ENCODE results near the gene LRRC37B. TPM values are rescaled to one million over a fixed set of nuclear protein-coding genes. Genes with fewer than 3 reads are reported as not detected.

The LRRC37B gene
- total RNA-seq, 6 donors from 2014 or later: 13.7 to 77.5 (median 23.4) TPM

GRCh38 chr17:32100971-32101631, 93.9 kb downstream of the LRRC37B start:
- Histone ChIP-seq H3K27me3 (no peaks in the 10 kb centered on the region), H3K9me3 (no peaks in the 10 kb centered on the region), H3K27ac (no peak overlapping the region), H3K4me3 (no peak overlapping the region), H3K4me1 (peaks cover 0 to 9% (median 6%) of the 10 kb centered on the region in 4 donors), H3K36me3 (no peaks in the 10 kb centered on the region)
- peak in 1 of 2 donors; percentile 12 for ATAC-seq (ENCODE audit: low FRiP score in 2 of 2)
- 50 to 56% methylated on average over 8 of the region's 8 CpGs for WGBS, 2 donors
- DNase-seq: no peak
- TF ChIP-seq EP300 (IDR thresholded peaks at IDR 0.05): no peak
- TF ChIP-seq, protein P1, sequence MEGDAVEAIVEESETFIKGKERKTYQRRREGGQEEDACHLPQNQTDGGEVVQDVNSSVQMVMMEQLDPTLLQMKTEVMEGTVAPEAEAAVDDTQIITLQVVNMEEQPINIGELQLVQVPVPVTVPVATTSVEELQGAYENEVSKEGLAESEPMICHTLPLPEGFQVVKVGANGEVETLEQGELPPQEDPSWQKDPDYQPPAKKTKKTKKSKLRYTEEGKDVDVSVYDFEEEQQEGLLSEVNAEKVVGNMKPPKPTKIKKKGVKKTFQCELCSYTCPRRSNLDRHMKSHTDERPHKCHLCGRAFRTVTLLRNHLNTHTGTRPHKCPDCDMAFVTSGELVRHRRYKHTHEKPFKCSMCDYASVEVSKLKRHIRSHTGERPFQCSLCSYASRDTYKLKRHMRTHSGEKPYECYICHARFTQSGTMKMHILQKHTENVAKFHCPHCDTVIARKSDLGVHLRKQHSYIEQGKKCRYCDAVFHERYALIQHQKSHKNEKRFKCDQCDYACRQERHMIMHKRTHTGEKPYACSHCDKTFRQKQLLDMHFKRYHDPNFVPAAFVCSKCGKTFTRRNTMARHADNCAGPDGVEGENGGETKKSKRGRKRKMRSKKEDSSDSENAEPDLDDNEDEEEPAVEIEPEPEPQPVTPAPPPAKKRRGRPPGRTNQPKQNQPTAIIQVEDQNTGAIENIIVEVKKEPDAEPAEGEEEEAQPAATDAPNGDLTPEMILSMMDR (IDR thresholded peaks at IDR 0.05): no peak
- TF ChIP-seq POLR2AphosphoS5 (IDR thresholded peaks at IDR 0.05): no peak
- no peak for TF ChIP-seq POLR2A (IDR thresholded peaks at IDR 0.05)

- WGBS, 2 donors: 90 to 95% methylated on average over 5 of the region's 5 CpGs
- no peak for ATAC-seq (ENCODE audit: low FRiP score in 2 of 2)
- TF ChIP-seq POLR2A (IDR thresholded peaks at IDR 0.05) (no peak), EP300 (IDR thresholded peaks at IDR 0.05) (no peak), POLR2AphosphoS5 (IDR thresholded peaks at IDR 0.05) (no peak)
- TF ChIP-seq, protein P1 (IDR thresholded peaks at IDR 0.05): no peak
Measured at GRCh38 chr17:32102172-32102571, 95.0 kb downstream of the LRRC37B start.

DNA sequence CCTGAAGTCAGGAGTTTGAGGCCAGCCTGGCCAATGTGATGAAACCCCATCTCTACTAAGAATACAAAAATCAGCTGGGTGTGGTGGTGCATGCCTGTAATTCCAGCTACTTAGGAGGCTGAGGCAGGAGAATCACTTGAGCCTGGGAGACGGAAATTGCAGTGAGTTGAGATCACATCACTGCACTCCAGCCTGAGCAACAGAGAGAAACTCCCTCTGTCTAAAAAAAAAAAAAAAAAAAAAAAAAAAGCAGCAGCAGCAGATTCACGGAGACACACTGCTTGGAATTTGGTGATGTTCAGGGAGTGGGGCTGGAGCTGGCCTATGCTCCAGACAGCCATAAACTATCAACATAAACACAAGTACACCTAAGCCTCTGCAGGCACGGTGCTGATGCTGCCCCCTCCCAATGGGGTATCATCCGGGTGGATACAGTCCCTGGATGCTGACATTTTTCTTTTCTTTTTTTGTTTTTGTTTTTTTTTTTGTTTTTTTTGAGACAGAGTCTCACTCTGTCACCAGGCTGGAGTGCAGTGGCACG, 95.5 kb downstream of the LRRC37B start:
- no peak for DNase-seq
- H3K36me3 ChIP-seq: no peaks in the 10 kb centered on the region
- H3K9me3 ChIP-seq: no peaks in the 10 kb centered on the region
- no peak for ATAC-seq (ENCODE audit: low FRiP score in 2 of 2)
- no peak overlapping the region for H3K4me3 ChIP-seq
- H3K27ac ChIP-seq: no peak overlapping the region
- no peaks in the 10 kb centered on the region for H3K27me3 ChIP-seq
- TF ChIP-seq POLR2AphosphoS5 (IDR thresholded peaks at IDR 0.05): no peak
- TF ChIP-seq, protein P1 (IDR thresholded peaks at IDR 0.05): no peak
- no peak for TF ChIP-seq EP300 (IDR thresholded peaks at IDR 0.05)
- TF ChIP-seq POLR2A (IDR thresholded peaks at IDR 0.05): no peak
- peaks cover 0 to 9% (median 6%) of the 10 kb centered on the region in 4 donors for H3K4me1 ChIP-seq
- 86 to 88% methylated on average over 4 to 5 of the region's 5 CpGs for WGBS, 2 donors

More at GRCh38 chr17:32102172-32102571, 95.0 kb downstream of the LRRC37B start:
- DNase-seq: no peak
- Histone ChIP-seq H3K9me3 (no peaks in the 10 kb centered on the region), H3K27me3 (no peaks in the 10 kb centered on the region), H3K4me1 (peaks cover 0 to 9% (median 6%) of the 10 kb centered on the region in 4 donors), H3K4me3 (no peak overlapping the region), H3K36me3 (no peaks in the 10 kb centered on the region), H3K27ac (no peak overlapping the region)

Small RNA genes within 50 kb of the gene (small RNA-seq; reads per million reads assigned to genes)
- gene AC090616.4: 0 reads per million in 4 donors
- gene RNA5SP437: 0 reads per million in 4 donors

Other genes starting within 250 kb of the LRRC37B start
- gene COPRS, start 148.1 kb upstream of the LRRC37B start, total RNA-seq: 10 to 100 TPM; 13.6 to 84.8 (median 44.1) TPM
- gene UTP6, start 105.7 kb upstream of the LRRC37B start, total RNA-seq: 10 to 100 TPM; 19.9 to 63.9 (median 40.5) TPM
- 10 to 100 TPM in 5 of 6 donors, 1 to 10 TPM in 1; 8.5 to 38.5 (median 18.7) TPM for gene SUZ12, start 70.4 kb upstream of the LRRC37B start, total RNA-seq
- 100 to 1,000 TPM in 1 of 6 donors, 10 to 100 TPM in 5; 37.2 to 110 (median 52.2) TPM for gene RHOT1, start 135.1 kb downstream of the LRRC37B start, total RNA-seq

All from upper lobe of left lung (tissue), 6 donors.